22Rv1 (cell line): ENCODE data around the gene SCNN1A.

Experiments
- CTCF ChIP-seq: fragments of 450-650 bp; IDR thresholded peaks from 2 replicates; pipeline ENCODE4 v1.5.1; 2017; ENCODE audit warnings: mild to moderate bottlenecking
- ZFX ChIP-seq: fragments of 450-650 bp; IDR thresholded peaks from 2 replicates; pipeline ENCODE4 v1.6.1; 2017; ENCODE audit warnings: antibody characterized with exemption, borderline replicate concordance

- no peak for TF ChIP-seq CTCF
- no peak for TF ChIP-seq ZFX
These were observed 16.5 kb downstream of the SCNN1A start for GRCh38 chr12:6358881-6359280.
